HG03460 (cell line): Measurements from ENCODE around the gene SLC9A9.

Source experiments
- ATAC-seq: cut with Tn5 transposase; IDR thresholded peaks from one replicate; pipeline ENCODE4 v1.9.1; 2021; ENCODE audit not compliant: unreplicated experiment

Gene SLC9A9

GRCh38 chr3:143573610-143574303, 274.5 kb downstream of the SLC9A9 start:
- no peak for ATAC-seq

DNA sequence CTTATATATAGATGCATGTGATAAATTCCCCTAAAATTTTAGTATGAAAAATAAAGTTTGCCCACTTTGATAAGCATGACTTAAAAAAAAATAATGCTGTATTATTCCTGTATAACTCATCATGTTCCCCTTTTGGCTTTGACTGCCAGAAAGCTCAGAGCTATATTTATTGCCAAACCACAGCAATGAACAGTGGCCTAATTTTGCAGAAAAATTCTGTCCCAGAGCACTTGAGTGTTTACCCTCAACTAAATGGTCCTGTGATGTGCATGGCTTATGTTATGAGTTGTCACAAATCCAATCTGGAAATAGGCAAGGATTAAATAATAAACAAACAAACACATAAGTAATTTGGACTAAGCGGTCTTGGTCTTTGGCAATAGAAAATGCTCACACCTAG, 276.7 kb downstream of the SLC9A9 start:
- no peak for ATAC-seq

DNA sequence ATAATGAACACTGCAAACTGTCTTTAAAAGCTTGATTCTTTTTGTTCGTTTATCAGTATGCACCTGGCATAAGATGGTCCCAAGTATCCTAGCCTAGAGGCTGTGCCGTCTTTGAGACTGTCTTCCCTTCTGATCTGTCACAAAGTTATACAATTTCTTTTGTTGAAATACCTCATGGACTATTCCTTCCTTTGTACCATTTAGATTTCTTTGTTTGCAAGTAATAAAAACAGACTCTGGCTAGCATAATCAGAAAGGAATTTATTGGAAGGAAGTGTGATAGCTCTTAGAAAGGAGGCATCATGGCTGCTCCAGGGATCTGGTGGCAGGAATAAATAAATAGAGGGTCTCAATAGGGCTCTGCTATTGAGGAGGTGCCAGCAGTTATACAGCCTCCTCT, 280.4 kb downstream of the SLC9A9 start:
- ATAC-seq: no peak

GRCh38 chr3:143565951-143566350, 282.3 kb downstream of the SLC9A9 start:
- no peak for ATAC-seq

DNA sequence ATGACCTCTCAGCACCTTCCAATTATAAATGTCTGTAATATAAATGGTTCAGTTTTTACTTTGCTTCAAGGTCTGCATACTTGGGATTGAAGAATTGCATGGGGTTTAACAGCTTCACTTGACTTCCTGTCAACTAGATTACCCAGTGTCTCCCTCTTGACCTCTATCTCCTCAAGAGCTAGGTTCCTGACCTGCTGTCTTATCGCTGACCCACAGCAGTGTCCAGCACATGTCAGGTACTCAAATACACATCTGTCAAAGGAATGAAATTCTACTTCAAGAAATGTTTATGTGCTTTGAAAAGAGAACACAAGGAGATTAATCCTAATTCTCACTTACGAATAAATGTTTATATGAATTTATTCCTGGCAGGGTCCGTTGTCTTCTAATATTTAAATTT, 284.5 kb downstream of the SLC9A9 start:
- no peak for ATAC-seq

DNA sequence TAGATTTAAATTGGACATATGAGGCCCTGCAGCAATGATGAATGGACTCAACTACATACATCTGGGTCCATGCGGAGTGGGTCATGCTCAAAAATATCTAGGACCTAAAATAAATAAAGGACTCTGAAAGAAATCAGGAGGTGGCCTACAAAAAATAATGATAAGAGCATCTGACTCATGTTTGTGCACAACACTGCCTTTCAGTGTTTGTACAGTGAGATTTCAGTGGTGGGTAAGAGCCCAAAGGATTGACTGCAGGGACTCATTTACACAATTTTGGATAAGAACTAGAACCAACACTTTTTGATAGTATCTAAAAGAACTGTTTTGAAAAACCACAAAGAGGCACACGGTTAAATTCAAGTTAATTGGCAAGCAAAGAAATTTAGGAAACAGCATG, 285.5 kb downstream of the SLC9A9 start:
- ATAC-seq: no peak

DNA sequence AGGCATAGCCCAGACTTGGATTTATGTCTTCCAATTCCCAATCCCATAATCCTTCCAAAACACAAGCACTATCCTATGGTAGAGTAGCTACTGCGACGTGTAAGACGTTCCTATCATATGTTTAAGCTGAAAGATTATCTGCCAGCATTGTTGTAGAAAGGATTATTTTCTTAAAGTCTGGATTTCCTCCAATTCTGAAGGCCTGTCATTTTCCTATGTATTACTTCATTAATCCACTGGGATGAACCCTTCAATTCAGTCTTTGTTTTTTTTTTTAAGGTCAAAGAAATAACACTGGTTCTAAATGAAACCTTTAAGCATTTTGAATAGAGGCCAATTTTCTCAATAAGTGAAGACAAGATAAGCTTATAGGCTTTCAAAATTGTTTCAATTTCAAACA, 289.0 kb downstream of the SLC9A9 start:
- no peak for ATAC-seq

- no peak for ATAC-seq
Observed at GRCh38 chr3:143552851-143553250, 295.4 kb downstream of the SLC9A9 start.

GRCh38 chr3:143551761-143552160, 296.5 kb downstream of the SLC9A9 start:
- no peak for ATAC-seq

GRCh38 chr3:143548861-143549497, 299.3 kb downstream of the SLC9A9 start:
- no peak for ATAC-seq

- no peak for ATAC-seq
Observed at GRCh38 chr3:143548393-143548792, 299.9 kb downstream of the SLC9A9 start.

- ATAC-seq: no peak
Observed at GRCh38 chr3:143538577-143538981, 309.7 kb downstream of the SLC9A9 start.

DNA sequence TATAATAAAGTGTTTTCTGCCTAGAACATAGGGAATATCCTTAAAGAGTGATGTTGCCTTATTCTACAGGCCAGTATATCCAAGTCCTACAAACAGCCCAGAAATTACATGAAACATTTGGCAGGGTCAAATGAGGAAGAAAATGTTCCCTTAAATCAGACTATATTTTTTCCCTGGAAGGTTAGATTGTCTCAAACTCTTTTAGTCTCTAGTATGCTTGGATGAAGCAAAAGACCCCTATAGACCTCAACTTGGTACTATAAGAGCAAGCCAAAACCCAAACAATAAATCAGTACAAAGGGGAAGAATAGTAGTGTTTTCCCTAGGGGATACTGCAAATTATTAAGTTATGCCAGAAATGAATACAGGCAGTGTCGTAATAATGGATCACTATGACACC, 310.2 kb downstream of the SLC9A9 start:
- ATAC-seq: no peak

DNA sequence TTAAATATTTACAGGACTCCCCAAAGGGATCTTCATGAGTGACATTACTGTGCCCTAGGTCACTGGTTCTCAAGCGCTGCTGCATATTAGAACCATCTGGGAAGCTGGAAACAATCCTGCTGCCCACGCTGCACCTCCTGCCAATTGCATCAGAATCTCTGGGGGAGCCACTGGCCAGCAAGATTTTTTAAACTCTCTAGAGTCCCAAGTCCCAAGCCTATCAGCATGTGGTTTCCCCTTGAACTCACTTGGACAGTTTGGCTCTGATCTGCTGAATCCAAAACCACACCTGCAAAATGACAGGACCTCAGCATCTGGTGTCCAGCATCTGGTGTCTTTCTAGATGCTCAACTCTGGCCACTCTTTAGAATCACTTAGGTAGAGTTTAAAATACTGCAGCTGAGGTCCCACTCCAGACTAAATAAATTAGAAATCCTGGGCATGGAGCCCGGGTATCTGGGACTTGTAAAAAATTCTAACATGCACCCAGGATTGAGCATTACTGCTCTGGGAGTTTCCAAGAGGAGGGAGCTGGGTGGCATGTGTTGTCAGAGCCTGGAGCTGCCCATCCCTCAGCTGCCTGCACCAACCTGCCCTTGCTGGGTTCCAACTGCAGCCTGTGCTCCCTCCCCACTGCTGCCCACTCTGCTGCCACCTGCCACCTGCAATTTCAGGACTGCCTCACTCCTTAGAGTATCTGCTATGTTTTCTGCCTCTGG, 311.3 kb downstream of the SLC9A9 start:
- ATAC-seq: no peak

DNA sequence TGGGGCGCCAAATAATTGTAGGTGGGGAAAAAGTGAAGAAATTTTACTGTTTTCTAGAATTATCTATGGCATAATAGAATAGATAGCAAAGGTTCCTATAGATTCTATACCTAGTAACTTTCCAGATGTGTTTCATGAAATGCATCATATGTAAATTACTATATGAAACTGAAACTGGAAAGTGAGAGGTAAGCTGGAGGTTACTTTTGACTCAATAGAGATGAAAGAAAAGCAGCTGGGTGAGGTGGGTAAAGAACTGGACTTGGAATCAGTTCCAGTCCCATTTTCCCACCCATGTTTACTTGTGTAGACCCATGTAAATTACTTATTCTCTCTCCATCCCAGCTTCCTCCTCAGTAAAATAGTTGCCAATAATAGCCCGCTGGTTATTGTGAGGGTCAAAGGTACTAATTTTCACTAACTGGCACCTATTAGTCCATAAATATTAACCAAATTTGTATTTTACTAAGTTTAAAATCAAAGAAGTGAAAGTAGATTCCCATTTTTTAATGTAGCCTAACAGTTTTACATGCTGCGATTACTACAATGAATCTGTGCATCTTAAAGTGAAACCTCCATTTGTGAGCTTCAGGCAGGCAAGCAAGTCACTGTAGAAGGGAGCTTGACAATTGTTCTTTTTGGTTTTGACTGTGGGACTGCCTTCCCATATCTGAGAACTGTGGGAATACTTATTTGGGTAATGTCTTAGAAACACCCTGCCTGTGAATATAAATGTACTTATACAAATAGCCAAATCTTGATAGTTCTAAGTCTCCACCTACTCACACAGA, 312.1 kb downstream of the SLC9A9 start:
- ATAC-seq: peak; percentile 98

GRCh38 chr3:143533391-143533790, 314.9 kb downstream of the SLC9A9 start:
- no peak for ATAC-seq

GRCh38 chr3:143532091-143532490, 316.2 kb downstream of the SLC9A9 start:
- ATAC-seq: no peak

DNA sequence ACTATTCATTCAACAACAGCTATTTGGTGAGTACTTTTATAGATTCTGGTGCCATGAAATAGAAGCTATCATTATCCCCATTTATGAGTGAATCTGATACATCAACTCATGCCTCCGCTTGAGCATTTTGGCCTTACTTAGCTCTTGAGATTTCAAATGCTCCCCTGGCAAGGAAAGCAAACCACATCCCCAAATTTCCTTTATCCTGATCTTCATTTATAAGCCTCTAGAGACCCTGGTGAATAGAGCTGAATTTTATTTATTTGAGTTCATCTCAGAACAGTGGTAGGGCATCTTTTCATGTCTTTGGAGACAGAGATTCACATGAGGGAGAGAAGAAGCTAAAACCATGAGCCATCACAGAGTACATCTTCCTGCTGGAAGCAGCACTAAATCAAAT, 317.2 kb downstream of the SLC9A9 start:
- ATAC-seq: no peak

- no peak for ATAC-seq
Observed at GRCh38 chr3:143529798-143530197, 318.5 kb downstream of the SLC9A9 start.

DNA sequence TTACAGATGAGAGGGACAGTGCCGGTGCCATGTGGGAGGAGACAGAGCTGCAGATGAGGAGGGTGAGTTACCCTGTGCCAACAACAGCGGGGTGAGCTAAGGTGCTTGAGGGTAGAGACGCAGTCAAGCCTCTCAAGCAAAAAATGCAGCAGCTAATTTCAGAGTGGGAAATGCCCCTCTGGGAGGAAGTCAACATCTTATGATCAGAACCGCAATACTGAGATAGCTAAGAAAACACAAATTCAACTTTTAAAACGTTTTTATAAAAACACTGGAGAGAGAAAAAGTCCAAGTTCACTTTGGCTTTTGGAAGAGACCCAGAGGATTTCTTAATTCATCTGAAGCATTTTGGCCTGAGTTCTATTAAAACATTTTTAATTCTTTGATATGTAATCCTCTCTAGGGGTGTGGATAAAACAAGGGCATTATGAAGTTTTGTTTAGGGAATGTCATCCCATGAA, 319.2 kb downstream of the SLC9A9 start:
- ATAC-seq: peak; percentile 68

DNA sequence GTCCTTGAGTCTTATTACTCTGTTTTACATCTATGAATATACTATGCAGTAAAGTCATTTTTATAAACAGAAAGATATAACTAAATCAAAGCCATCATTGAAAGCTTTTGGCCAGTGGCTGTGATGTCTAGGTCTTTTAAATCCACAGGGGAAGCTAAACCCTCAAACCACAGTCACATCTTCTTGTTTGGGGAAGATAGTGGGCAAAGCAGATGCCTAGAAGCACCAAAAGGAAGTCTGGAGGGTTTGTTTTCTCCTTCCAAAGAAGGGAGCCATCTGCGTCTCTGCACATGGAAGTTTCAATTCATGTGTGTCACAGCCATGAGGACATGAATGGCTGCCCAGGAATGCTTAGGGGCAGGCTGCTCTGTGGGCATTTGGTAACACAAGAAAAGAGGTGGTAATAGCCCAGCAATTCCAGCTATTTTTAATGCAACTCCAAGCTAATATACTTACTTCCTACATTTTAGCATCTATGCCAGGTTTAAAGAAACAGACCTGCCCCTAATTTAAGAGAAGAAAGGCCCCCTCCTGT, 322.2 kb downstream of the SLC9A9 start:
- ATAC-seq: no peak
